ENCODE measurements around the gene EID2.

DNA sequence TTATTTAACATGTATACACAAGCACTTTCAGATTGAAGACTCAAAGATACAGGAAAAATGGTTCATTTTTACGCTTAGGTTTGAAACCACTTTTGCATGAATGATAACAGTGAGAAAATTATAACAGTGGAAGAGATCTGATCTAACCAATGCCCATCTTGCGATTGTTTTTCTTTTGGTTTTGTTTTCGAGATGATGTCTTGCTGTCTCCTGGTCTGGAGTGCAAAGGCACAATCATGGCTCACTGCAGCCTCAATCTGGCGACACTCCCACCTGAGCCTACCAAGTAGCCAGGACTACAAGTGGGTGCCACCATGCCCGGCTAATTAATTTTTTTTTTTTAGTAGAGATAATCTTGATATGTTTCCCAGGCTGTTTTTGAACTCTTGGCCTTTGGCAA, 10.2 kb upstream of the EID2 start:
- TF ChIP-seq, protein P1, sequence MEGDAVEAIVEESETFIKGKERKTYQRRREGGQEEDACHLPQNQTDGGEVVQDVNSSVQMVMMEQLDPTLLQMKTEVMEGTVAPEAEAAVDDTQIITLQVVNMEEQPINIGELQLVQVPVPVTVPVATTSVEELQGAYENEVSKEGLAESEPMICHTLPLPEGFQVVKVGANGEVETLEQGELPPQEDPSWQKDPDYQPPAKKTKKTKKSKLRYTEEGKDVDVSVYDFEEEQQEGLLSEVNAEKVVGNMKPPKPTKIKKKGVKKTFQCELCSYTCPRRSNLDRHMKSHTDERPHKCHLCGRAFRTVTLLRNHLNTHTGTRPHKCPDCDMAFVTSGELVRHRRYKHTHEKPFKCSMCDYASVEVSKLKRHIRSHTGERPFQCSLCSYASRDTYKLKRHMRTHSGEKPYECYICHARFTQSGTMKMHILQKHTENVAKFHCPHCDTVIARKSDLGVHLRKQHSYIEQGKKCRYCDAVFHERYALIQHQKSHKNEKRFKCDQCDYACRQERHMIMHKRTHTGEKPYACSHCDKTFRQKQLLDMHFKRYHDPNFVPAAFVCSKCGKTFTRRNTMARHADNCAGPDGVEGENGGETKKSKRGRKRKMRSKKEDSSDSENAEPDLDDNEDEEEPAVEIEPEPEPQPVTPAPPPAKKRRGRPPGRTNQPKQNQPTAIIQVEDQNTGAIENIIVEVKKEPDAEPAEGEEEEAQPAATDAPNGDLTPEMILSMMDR (IDR thresholded peaks at IDR 0.05), result no peak
- no peak for TF ChIP-seq EZH2 (IDR thresholded peaks at IDR 0.05)
